Measurements from ENCODE around the gene P3H4.

The P3H4 gene

DNA sequence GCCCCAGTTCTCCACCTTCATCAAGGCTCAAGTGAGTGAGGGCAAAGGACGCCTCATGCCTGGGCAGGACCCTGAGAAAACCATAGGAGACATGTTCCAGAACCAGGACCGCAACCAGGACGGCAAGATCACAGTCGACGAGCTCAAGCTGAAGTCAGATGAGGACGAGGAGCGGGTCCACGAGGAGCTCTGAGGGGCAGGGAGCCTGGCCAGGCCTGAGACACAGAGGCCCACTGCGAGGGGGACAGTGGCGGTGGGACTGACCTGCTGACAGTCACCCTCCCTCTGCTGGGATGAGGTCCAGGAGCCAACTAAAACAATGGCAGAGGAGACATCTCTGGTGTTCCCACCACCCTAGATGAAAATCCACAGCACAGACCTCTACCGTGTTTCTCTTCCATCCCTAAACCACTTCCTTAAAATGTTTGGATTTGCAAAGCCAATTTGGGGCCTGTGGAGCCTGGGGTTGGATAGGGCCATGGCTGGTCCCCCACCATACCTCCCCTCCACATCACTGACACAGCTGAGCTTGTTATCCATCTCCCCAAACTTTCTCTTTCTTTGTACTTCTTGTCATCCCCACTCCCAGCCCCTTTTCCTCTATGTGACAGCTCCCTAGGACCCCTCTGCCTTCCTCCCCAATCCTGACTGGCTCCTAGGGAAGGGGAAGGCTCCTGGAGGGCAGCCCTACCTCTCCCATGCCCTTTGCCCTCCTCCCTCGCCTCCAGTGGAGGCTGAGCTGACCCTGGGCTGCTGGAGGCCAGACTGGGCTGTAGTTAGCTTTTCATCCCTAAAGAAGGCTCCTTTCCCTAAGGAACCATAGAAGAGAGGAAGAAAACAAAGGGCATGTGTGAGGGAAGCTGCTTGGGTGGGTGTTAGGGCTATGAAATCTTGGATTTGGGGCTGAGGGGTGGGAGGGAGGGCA lies 10.7 kb upstream of the P3H4 start:
- DNase-seq (ENCODE audit: low read depth) = no peak

DNA sequence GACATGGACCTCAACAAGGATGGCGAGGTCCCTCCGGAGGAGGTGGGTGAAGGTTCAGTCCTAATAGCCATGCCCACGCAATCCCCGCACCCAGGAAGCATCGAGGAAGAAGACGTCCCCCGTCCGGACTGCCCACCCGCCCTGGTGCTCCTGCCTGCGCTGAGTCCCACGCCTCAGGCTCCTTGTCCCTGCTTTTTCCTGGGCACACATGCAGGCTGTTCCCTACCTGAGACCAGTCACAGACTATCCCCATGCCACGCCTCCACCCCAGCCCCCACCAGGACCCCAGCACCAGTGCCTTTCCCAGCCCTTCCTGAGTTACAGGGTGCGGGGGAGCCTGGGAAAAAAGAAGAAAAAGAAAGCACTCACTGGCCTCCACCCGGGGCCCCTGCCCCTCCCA lies 10.0 kb upstream of the P3H4 start:
- no peak for DNase-seq (ENCODE audit: low read depth)

GRCh38 chr17:41818024-41818423 lies 6.3 kb upstream of the P3H4 start:
- no peak for DNase-seq (ENCODE audit: low read depth)

DNA sequence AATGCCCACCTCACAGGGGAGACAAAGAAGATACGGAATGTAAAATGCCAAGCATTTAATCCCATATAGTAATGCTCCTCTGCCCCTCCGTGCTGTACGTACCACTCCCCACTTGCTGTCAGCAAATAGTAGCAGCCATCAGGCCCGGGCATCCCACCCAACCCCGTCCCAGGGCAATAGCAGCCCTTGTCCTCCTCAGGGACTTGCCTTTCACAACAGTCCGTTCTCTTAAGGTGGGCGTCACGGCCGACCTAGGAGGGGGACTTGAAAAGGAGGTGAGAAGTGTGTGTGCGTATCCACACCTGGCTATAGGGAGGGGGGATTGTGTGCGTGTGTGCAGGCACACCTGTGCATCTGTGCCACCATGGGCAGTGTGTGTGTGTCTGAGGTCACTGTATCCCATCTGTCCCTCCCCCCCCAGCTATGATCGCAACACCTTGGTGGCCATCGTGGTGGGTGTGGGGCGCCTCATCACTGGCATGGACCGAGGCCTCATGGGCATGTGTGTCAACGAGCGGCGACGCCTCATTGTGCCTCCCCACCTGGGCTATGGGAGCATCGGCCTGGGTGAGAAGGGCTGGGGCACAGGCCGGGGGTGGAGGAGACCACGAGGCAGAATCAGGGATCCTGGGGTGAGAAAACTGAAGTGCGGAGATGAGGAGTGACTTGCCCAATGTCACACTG lies 5.0 kb upstream of the P3H4 start:
- no peak for DNase-seq (ENCODE audit: low read depth)

DNA sequence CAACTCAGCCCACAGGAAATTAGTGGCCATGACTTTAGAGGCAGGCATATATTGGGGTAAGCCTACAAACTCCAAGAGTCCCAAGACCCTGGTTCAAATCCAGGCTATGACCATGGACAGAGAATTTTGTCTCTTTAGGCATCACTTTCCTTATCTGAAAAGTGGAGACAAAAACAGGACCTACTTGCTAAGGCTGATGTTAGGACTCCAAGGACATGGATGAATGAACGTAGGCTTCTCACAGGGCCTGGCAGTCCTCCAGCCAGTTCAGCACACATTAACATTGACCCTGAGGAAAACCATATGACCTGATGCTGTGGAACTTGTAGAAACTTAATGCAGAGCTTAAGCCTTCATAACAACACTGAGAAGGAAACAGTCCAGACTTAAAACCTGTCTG lies 2.4 kb upstream of the P3H4 start:
- DNase-seq (ENCODE audit: low read depth) = no peak

GRCh38 chr17:41813699-41814124 lies 2.0 kb upstream of the P3H4 start:
- DNase-seq (ENCODE audit: low read depth) = no peak

GRCh38 chr17:41813152-41813680 lies 1.5 kb upstream of the P3H4 start:
- DNase-seq (ENCODE audit: low read depth) = no peak

DNA sequence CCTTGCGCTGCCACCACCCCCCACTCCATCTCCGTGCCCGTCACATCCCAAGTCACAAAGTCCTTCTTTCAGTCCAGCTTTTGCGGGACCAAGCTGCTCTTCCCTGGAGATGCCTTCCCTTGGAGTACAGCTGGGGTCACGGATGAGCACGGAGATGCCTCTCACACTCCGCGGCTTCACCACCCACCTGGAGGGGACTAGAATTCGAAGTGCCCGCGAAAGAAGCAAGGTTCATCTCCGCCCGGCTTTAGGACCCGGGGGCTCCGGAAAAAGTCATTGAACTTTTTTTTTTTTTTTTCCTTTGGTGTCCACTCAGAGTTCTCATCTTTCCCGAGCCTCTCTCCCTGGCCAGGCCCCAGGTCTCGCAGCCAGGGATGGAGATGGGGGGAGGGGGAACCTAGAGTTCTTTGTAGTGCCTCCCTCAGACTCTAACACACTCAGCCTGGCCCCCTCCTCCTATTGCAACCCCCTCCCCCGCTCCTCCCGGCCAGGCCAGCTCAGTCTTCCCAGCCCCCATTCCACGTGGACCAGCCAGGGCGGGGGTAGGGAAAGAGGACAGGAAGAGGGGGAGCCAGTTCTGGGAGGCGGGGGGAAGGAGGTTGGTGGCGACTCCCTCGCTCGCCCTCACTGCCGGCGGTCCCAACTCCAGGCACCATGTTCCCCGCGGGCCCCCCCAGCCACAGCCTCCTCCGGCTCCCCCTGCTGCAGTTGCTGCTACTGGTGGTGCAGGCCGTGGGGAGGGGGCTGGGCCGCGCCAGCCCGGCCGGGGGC lies 817 bp upstream of the P3H4 start, which contains the start of gene FKBP10:
TSS of gene FKBP10 (plus strand) at position 624 of the 771 bp plus-strand sequence. CDS start at position 655, 31 bp downstream.
- DNase-seq (ENCODE audit: low read depth) = peak; percentile 71

- no peak for DNase-seq (ENCODE audit: low read depth)
Measured at GRCh38 chr17:41810659-41811548, 845 bp downstream of the P3H4 start.

DNA sequence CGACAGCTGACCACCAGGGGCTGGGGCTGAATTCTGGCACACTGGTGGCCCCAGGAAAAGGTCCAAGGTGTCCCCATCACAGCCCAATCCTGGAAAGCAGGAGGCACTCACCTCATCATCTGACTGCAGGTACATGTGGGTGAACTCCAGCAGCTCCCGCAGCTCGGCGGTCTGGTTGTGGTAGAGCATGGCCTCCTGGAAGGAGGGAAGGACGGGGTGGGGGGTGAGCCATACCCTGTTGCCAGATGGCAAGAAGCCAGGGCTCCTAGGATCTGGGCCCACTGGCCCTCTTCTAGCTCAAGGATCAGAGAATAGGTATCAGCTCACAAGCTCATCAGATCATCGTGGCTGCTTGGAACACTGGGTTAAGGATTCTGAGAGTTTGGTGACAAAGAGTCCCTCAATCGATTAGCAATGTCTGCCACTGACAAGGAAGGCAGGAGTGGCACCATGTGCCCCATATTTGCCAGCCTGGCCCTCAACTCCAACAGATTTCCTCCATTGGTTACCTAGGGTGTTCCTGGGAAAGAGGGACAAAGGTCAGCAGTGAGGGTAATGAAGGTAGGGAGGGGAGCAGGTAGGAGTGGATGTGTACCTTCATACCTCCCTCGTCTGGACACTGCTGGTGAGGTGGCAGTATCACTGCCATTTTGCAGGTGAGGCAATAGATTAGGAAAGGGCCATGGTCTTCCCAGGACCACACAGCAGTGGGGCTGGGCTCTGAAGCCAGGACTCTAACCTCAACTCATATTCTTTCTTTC lies 4.9 kb downstream of the P3H4 start:
- no peak for DNase-seq (ENCODE audit: low read depth)

DNA sequence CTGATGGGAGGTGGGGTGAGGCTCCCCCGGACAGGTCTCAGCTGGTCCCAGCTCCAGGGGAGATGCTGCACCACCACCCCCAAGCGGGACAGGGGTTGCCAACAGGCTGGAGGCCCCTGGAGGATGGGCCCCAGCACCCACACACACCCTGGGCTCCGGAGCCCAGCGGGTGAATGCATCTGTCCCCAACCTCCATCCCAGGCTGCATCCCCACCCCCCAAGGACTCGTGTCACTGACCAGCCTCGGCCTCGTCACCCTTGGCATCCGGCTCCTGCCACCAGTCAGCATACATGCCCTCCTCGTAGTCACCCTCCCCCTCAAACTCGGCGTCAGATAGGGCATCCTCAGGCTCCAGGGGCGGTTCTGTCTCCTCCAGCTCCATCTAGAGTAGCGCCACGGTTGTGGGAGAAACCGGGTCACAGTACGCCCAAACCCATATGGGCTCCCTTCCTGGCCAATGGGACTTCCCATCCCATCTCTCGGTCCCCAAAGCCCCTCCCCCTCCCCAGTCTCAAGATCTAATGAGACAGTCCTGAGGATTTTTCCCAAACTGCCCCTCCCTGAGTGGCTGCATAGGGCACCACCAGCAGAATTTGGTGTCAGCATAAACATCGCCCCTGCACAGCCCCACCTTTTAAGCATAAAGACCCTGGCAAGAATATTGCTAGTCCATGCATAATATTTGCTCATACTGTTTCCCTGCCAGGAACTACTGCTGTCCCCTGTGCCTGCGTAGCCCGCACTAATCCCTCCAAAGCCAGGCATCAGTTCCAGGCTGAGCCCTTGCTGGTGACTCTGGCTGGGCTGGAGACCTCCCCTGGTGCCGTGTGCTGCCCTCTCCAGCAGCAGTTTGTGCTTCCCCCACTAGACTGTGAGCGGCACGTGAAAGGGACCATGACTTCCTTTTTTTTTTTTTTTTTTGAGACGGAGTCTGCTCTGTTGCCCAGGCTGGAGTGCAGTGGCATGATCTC lies 8.4 kb downstream of the P3H4 start:
- no peak for DNase-seq (ENCODE audit: low read depth)

GRCh38 chr17:41801374-41802271 lies 10.1 kb downstream of the P3H4 start:
- no peak for DNase-seq (ENCODE audit: low read depth)

- DNase-seq (ENCODE audit: low read depth) = no peak
Measured at GRCh38 chr17:41800601-41801373, 11.0 kb downstream of the P3H4 start.

DNA sequence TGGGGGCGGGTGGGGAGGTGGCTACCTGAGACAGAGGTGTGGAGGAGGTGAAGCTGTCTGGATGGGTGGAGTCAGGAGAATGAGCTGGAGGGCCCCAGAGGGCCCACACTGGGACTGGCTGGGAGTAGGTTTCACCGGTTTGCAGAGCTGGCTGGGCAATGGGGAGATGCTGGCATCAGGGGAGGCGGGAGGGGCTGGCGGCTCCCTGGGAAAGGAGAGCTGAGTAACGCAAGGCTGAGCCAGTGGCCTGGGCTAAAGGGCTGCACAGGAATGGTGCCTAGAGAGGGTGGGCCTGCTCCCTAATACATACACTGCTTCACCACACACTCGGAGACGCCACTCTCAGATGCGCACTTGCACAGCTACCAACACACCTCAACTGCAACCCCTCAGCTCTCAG lies 12.4 kb downstream of the P3H4 start:
- DNase-seq (ENCODE audit: low read depth) = no peak

DNA sequence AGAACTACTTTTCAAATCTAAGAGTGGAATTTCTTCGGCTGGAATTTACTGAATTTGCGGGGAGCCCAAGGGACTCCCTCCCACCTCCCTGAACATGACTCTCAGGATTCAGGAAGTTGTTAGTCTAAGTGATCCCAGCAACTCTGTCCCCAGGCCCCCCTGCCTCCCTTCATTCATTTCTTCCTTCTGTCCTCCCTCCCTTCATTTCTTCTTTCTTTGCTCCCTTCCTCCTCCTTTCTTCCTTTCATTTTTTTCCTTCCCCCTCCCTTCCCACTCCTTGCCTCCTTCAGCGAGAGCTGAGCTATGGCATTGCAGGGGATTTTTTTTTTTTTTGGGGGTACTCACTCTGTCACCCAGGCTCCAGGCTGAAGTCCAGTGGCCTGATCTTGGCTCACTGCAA lies 14.4 kb downstream of the P3H4 start:
- no peak for DNase-seq (ENCODE audit: low read depth)

GRCh38 chr17:41796121-41796895 lies 15.4 kb downstream of the P3H4 start:
- DNase-seq (ENCODE audit: low read depth) = no peak

Data from fibroblast of the conjunctiva (primary cell).